ENCODE results near the gene ASIC2.

ASIC2 gene

DNA sequence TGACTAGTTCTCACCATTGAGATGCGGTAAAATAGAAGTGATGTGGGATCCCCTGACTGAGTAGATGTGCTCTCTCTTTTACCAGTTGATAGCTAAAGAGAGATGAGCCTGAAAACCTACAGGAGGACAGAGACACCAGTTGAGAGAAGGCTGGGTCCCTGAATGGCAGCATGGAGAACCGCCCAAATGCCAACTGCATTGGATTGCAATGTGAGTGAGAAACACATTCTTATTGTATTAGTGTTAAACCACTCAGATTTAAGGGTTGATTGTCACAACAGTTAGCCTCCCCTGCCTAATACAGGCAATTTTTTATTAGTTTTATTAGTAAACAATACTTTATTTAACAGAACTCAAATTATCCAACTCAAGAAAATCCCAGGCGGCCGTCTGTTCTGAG, 240.2 kb downstream of the ASIC2 start:
- Histone ChIP-seq H3K79me2 (ENCODE audit: control insufficient read depth, insufficient read depth, low read length, unreplicated experiment) (no peaks in the 10 kb centered on the region), H3K27me3 (ENCODE audit: insufficient read depth, low read length) (peaks cover 28% of the 10 kb centered on the region; the same call in 1 of the 2 replicates), H3K36me3 (ENCODE audit: insufficient read depth, low read length) (no peaks in the 10 kb centered on the region), H3K4me1 (ENCODE audit: control insufficient read depth, insufficient read depth, low read length, unreplicated experiment) (no peaks in the 10 kb centered on the region), H3K27ac (ENCODE audit: low read depth, low read length) (no peak overlapping the region), H2AFZ (ENCODE audit: low read length, unreplicated experiment) (no peak overlapping the region), H3K4me3 (ENCODE audit: low read depth, low read length) (no peak overlapping the region)

GRCh38 chr17:33050611-33051140, 242.4 kb downstream of the ASIC2 start:
- H3K4me1 ChIP-seq (ENCODE audit: control insufficient read depth, insufficient read depth, low read length, unreplicated experiment): no peaks in the 10 kb centered on the region
- no peaks in the 10 kb centered on the region for H3K36me3 ChIP-seq (ENCODE audit: insufficient read depth, low read length)
- no peak overlapping the region for H3K4me3 ChIP-seq (ENCODE audit: low read depth, low read length)
- H3K27ac ChIP-seq (ENCODE audit: low read depth, low read length): no peak overlapping the region
- H3K79me2 ChIP-seq (ENCODE audit: control insufficient read depth, insufficient read depth, low read length, unreplicated experiment): no peaks in the 10 kb centered on the region
- no peak overlapping the region for H2AFZ ChIP-seq (ENCODE audit: low read length, unreplicated experiment)
- H3K27me3 ChIP-seq (ENCODE audit: insufficient read depth, low read length): peaks cover 42% of the 10 kb centered on the region

GRCh38 chr17:33049781-33050414, 243.2 kb downstream of the ASIC2 start:
- no peak overlapping the region for H2AFZ ChIP-seq (ENCODE audit: low read length, unreplicated experiment)
- no peaks in the 10 kb centered on the region for H3K36me3 ChIP-seq (ENCODE audit: insufficient read depth, low read length)
- no peaks in the 10 kb centered on the region for H3K4me1 ChIP-seq (ENCODE audit: control insufficient read depth, insufficient read depth, low read length, unreplicated experiment)
- H3K4me3 ChIP-seq (ENCODE audit: low read depth, low read length): no peak overlapping the region
- no peak overlapping the region for H3K27ac ChIP-seq (ENCODE audit: low read depth, low read length)
- H3K79me2 ChIP-seq (ENCODE audit: control insufficient read depth, insufficient read depth, low read length, unreplicated experiment): no peaks in the 10 kb centered on the region
- H3K27me3 ChIP-seq (ENCODE audit: insufficient read depth, low read length): peaks cover 37% of the 10 kb centered on the region

- H3K4me1 ChIP-seq (ENCODE audit: control insufficient read depth, insufficient read depth, low read length, unreplicated experiment): no peaks in the 10 kb centered on the region
- H3K79me2 ChIP-seq (ENCODE audit: control insufficient read depth, insufficient read depth, low read length, unreplicated experiment): no peaks in the 10 kb centered on the region
- H2AFZ ChIP-seq (ENCODE audit: low read length, unreplicated experiment): no peak overlapping the region
- H3K27me3 ChIP-seq (ENCODE audit: insufficient read depth, low read length): peaks cover 34% of the 10 kb centered on the region
- H3K36me3 ChIP-seq (ENCODE audit: insufficient read depth, low read length): no peaks in the 10 kb centered on the region
- H3K27ac ChIP-seq (ENCODE audit: low read depth, low read length): no peak overlapping the region
- no peak overlapping the region for H3K4me3 ChIP-seq (ENCODE audit: low read depth, low read length)
Observed at GRCh38 chr17:33046361-33047255, 246.5 kb downstream of the ASIC2 start.

DNA sequence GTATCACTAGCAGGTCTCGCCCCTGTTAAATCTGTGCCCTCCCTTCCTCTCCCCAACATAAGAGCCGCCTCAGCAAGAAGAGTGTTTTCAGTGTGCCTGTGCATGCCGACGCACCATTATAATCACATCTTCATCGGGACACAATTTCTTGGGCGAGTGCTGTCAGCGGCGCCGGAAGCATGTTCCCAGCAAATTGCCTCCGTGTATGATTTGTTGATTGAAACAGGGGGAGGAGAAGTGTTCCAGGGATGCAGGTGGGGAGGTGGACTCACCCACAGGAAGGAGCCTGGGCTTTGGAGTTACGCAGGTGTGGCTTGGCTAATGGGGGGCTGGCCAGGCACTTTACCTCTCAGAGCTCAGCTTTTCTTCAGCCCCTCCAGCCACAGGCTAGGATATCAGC, 247.9 kb downstream of the ASIC2 start:
- Histone ChIP-seq H3K27ac (ENCODE audit: low read depth, low read length) (no peak overlapping the region), H3K36me3 (ENCODE audit: insufficient read depth, low read length) (no peaks in the 10 kb centered on the region)

GRCh38 chr17:33044771-33045170, 248.3 kb downstream of the ASIC2 start:
- H3K27me3 ChIP-seq (ENCODE audit: insufficient read depth, low read length): peaks cover 38% of the 10 kb centered on the region
- H3K36me3 ChIP-seq (ENCODE audit: insufficient read depth, low read length): no peaks in the 10 kb centered on the region
- no peaks in the 10 kb centered on the region for H3K79me2 ChIP-seq (ENCODE audit: control insufficient read depth, insufficient read depth, low read length, unreplicated experiment)
- no peak overlapping the region for H3K27ac ChIP-seq (ENCODE audit: low read depth, low read length)
- no peak overlapping the region for H3K4me3 ChIP-seq (ENCODE audit: low read depth, low read length)
- no peaks in the 10 kb centered on the region for H3K4me1 ChIP-seq (ENCODE audit: control insufficient read depth, insufficient read depth, low read length, unreplicated experiment)
- H2AFZ ChIP-seq (ENCODE audit: low read length, unreplicated experiment): no peak overlapping the region

More for the DNA sequence above, 247.9 kb downstream of the ASIC2 start:
- Histone ChIP-seq H3K79me2 (ENCODE audit: control insufficient read depth, insufficient read depth, low read length, unreplicated experiment) (no peaks in the 10 kb centered on the region), H3K4me1 (ENCODE audit: control insufficient read depth, insufficient read depth, low read length, unreplicated experiment) (no peaks in the 10 kb centered on the region), H3K4me3 (ENCODE audit: low read depth, low read length) (no peak overlapping the region), H3K27me3 (ENCODE audit: insufficient read depth, low read length) (peaks cover 38% of the 10 kb centered on the region), H2AFZ (ENCODE audit: low read length, unreplicated experiment) (no peak overlapping the region)

- Histone ChIP-seq H3K79me2 (ENCODE audit: control insufficient read depth, insufficient read depth, low read length, unreplicated experiment) (no peaks in the 10 kb centered on the region), H3K4me3 (ENCODE audit: low read depth, low read length) (no peak overlapping the region), H3K36me3 (ENCODE audit: insufficient read depth, low read length) (no peaks in the 10 kb centered on the region), H3K27ac (ENCODE audit: low read depth, low read length) (no peak overlapping the region), H3K4me1 (ENCODE audit: control insufficient read depth, insufficient read depth, low read length, unreplicated experiment) (no peaks in the 10 kb centered on the region), H3K27me3 (ENCODE audit: insufficient read depth, low read length) (peaks cover 33% of the 10 kb centered on the region), H2AFZ (ENCODE audit: low read length, unreplicated experiment) (no peak overlapping the region)
Observed at GRCh38 chr17:33040461-33040860, 252.6 kb downstream of the ASIC2 start.

DNA sequence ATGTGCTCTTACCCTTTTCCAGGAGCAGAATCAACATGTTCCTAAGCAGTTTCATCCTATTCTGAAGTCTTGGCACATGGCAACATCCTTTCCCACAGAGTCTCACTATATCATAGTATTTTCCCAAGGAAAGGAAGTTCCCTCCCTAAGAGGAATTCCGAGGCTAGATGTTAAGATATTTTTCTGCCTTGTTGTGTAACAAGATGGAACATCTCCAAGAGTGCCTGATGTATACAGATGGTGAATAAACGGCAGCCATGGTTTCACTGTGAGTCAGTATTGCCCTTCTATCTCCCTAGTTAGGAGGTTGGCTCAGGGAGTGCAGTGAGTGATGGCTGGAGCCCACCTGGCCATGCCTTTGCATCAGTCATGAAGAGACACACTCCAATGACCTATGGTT, 253.2 kb downstream of the ASIC2 start:
- Histone ChIP-seq H3K27me3 (ENCODE audit: insufficient read depth, low read length) (peaks cover 37% of the 10 kb centered on the region), H3K79me2 (ENCODE audit: control insufficient read depth, insufficient read depth, low read length, unreplicated experiment) (no peaks in the 10 kb centered on the region), H2AFZ (ENCODE audit: low read length, unreplicated experiment) (no peak overlapping the region), H3K27ac (ENCODE audit: low read depth, low read length) (no peak overlapping the region), H3K4me3 (ENCODE audit: low read depth, low read length) (no peak overlapping the region), H3K4me1 (ENCODE audit: control insufficient read depth, insufficient read depth, low read length, unreplicated experiment) (no peaks in the 10 kb centered on the region), H3K36me3 (ENCODE audit: insufficient read depth, low read length) (no peaks in the 10 kb centered on the region)

DNA sequence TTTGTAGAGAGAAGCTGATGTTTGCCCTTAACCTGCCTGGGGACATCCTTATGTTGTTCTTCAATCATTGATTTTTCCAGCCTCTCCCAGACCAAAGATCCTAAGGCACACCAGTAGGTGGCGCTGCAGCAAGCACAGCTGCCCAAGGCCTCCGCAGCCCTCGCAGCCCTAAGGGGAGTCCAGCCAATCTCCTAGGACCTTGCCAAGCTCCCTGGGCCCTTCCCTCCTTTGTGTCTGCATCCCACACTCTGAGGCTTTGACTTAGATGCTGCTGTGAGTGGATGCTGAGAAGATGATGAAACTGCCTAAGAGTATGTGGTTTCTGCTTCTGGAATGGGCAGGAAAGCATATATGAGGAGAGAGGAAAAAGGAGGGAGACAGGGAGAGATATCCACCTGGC, 254.4 kb downstream of the ASIC2 start:
- Histone ChIP-seq H3K36me3 (ENCODE audit: insufficient read depth, low read length) (no peaks in the 10 kb centered on the region), H3K79me2 (ENCODE audit: control insufficient read depth, insufficient read depth, low read length, unreplicated experiment) (no peaks in the 10 kb centered on the region), H3K4me3 (ENCODE audit: low read depth, low read length) (no peak overlapping the region), H3K4me1 (ENCODE audit: control insufficient read depth, insufficient read depth, low read length, unreplicated experiment) (no peaks in the 10 kb centered on the region), H3K27ac (ENCODE audit: low read depth, low read length) (no peak overlapping the region), H2AFZ (ENCODE audit: low read length, unreplicated experiment) (no peak overlapping the region), H3K27me3 (ENCODE audit: insufficient read depth, low read length) (peaks cover 41% of the 10 kb centered on the region)

GRCh38 chr17:33033176-33033575, 259.9 kb downstream of the ASIC2 start:
- H3K27ac ChIP-seq (ENCODE audit: low read depth, low read length): no peak overlapping the region
- H2AFZ ChIP-seq (ENCODE audit: low read length, unreplicated experiment): no peak overlapping the region
- H3K4me1 ChIP-seq (ENCODE audit: control insufficient read depth, insufficient read depth, low read length, unreplicated experiment): no peaks in the 10 kb centered on the region
- H3K27me3 ChIP-seq (ENCODE audit: insufficient read depth, low read length): peaks cover 60% of the 10 kb centered on the region
- H3K36me3 ChIP-seq (ENCODE audit: insufficient read depth, low read length): no peaks in the 10 kb centered on the region
- H3K4me3 ChIP-seq (ENCODE audit: low read depth, low read length): no peak overlapping the region
- H3K79me2 ChIP-seq (ENCODE audit: control insufficient read depth, insufficient read depth, low read length, unreplicated experiment): no peaks in the 10 kb centered on the region

Data from ACC112 (cell line).